ENCODE data around the gene EXOC3.
"Not testable (repeated sequence)": the region's sequence is repeated elsewhere in the genome, so short reads cannot be mapped to it uniquely, and the experiment has no call there.

Gene EXOC3

GRCh38 chr5:407801-408268, 35.1 kb upstream of the EXOC3 start:
- DNase-seq = no peak

GRCh38 chr5:410911-411517, 32.0 kb upstream of the EXOC3 start:
- DNase-seq = no peak

GRCh38 chr5:411728-412127, 31.2 kb upstream of the EXOC3 start:
- no peak for DNase-seq

- DNase-seq = not testable (repeated sequence)
Measured at GRCh38 chr5:414991-415927, 27.7 kb upstream of the EXOC3 start.

GRCh38 chr5:415928-416635, 26.9 kb upstream of the EXOC3 start:
- no peak for DNase-seq

- DNase-seq = no peak
Measured at GRCh38 chr5:416636-416960, 26.4 kb upstream of the EXOC3 start.

- DNase-seq = no peak
Measured at GRCh38 chr5:417301-418161, 25.4 kb upstream of the EXOC3 start.

GRCh38 chr5:418162-419121, 24.5 kb upstream of the EXOC3 start:
- no peak for DNase-seq

GRCh38 chr5:419970-420369, 23.0 kb upstream of the EXOC3 start:
- DNase-seq = no peak

- DNase-seq = no peak
Measured at GRCh38 chr5:420632-421286, 22.2 kb upstream of the EXOC3 start.

- DNase-seq = no peak
Measured at GRCh38 chr5:421287-421880, 21.6 kb upstream of the EXOC3 start.

- DNase-seq = no peak
Measured at GRCh38 chr5:421901-422300, 21.1 kb upstream of the EXOC3 start.

- DNase-seq = no peak
Measured at GRCh38 chr5:422323-423232, 20.4 kb upstream of the EXOC3 start.

- no peak for DNase-seq
Measured at GRCh38 chr5:423233-423565, 19.8 kb upstream of the EXOC3 start.

- DNase-seq = no peak
Measured at GRCh38 chr5:423626-424261, 19.2 kb upstream of the EXOC3 start.

GRCh38 chr5:424301-425110, 18.5 kb upstream of the EXOC3 start:
- DNase-seq = no peak

GRCh38 chr5:425714-426113, 17.3 kb upstream of the EXOC3 start:
- DNase-seq = no peak

- DNase-seq = no peak
Measured at GRCh38 chr5:426392-426976, 16.5 kb upstream of the EXOC3 start.
